CD14-positive monocyte (primary cell): Measurements from ENCODE around the gene SAMHD1. TPM values are rescaled to one million over a fixed set of nuclear protein-coding genes. Genes with fewer than 3 reads are reported as not detected.

Source experiments
- DNase-seq, 3 donors: peaks; one replicate each; pipeline ENCODE4 v3.0.0-alpha.2; 2011 to 2022
- H2AFZ ChIP-seq: 2 replicates; pipeline ENCODE4 v1.6.0; 2012; ENCODE audit warnings: mild to moderate bottlenecking, low read depth, low read length, inconsistent platforms; ENCODE audit not compliant: insufficient read depth, poor library complexity, severe bottlenecking
- H3K27ac ChIP-seq, 2 donors: 1 replicate in 1 of 2; 2 replicates in 1 of 2; pipeline ENCODE4 v1.5.1; 2012 to 2013; ENCODE audit warnings: low read length in 2 of 2, control low read depth in 1 of 2, inconsistent platforms in 1 of 2, low read depth in 1 of 2, mild to moderate bottlenecking in 1 of 2
- H3K27me3 ChIP-seq, 2 donors: one replicate each; pipeline versions ENCODE4 v1.6.0 to v1.6.1; 2011 to 2013; ENCODE audit warnings: low read length in 2 of 2; ENCODE audit not compliant: control insufficient read depth in 2 of 2, insufficient read depth in 2 of 2
- H3K36me3 ChIP-seq, 2 donors: replicated peaks in 1 of 2; 1 replicate in 1 of 2; 2 replicates in 1 of 2; pipeline versions ENCODE4 v1.5.1 to v1.6.1; 2012 to 2013; ENCODE audit warnings: low read length in 2 of 2, control low read depth in 1 of 2, inconsistent platforms in 1 of 2, mild to moderate bottlenecking in 1 of 2; ENCODE audit not compliant: insufficient read depth in 2 of 2, control insufficient read depth in 1 of 2
- H3K4me1 ChIP-seq, 2 donors: 1 replicate in 1 of 2; 2 replicates in 1 of 2; pipeline versions ENCODE4 v1.5.1 to v1.6.1; 2012 to 2013; ENCODE audit warnings: low read length in 2 of 2, control low read depth in 1 of 2, inconsistent platforms in 1 of 2, mild to moderate bottlenecking in 1 of 2, moderate library complexity in 1 of 2; ENCODE audit not compliant: insufficient read depth in 2 of 2, control insufficient read depth in 1 of 2
- H3K4me2 ChIP-seq: replicated peaks from 2 replicates; pipeline ENCODE3; 2012; ENCODE audit warnings: low read length, moderate library complexity, mild to moderate bottlenecking; ENCODE audit not compliant: poor library complexity, severe bottlenecking; ENCODE audit errors: extremely low read depth
- H3K4me3 ChIP-seq, 3 experiments: fragments of 200-600 bp in 1 of 3; sonication (generic) in 1 of 3; replicated peaks in 1 of 3; 1 replicate in 2 of 3; 2 replicates in 1 of 3; pipeline ENCODE4 v1.5.1; 2011 to 2013; ENCODE audit warnings: low read length in 3 of 3, mild to moderate bottlenecking in 3 of 3, control low read depth in 2 of 3, low read depth in 2 of 3, inconsistent platforms in 1 of 3, moderate library complexity in 1 of 3
- H3K79me2 ChIP-seq: 2 replicates; pipeline ENCODE4 v1.6.0; 2012; ENCODE audit warnings: mild to moderate bottlenecking, control low read depth, inconsistent platforms, low read length, moderate library complexity; ENCODE audit not compliant: insufficient read depth
- H3K9ac ChIP-seq: 2 replicates; pipeline ENCODE4 v1.6.0; 2017; ENCODE audit warnings: low read length, mild to moderate bottlenecking; ENCODE audit not compliant: insufficient read depth, poor library complexity, severe bottlenecking
- H3K9me3 ChIP-seq, 2 donors: replicated peaks in 1 of 2; 1 replicate in 1 of 2; 2 replicates in 1 of 2; pipeline versions ENCODE4 v1.5.1 to v1.6.1; 2012 to 2013; ENCODE audit warnings: low read length in 2 of 2, control low read depth in 1 of 2; ENCODE audit not compliant: control insufficient read depth in 1 of 2, insufficient read depth in 1 of 2
- H4K20me1 ChIP-seq: 2 replicates; pipeline ENCODE4 v1.6.0; 2012; ENCODE audit warnings: mild to moderate bottlenecking, low read length, control low read depth, moderate library complexity; ENCODE audit not compliant: insufficient read depth
- H3K27ac Mint-ChIP-seq, 7 donors: one replicate each; pipeline ENCODE4 v1.8.0; 2020; ENCODE audit warnings: mild to moderate bottlenecking in 7 of 7, mixed read lengths in 7 of 7, moderate library complexity in 6 of 7, inconsistent platforms in 2 of 7
- H3K27me3 Mint-ChIP-seq, 3 donors: one replicate each; pipeline ENCODE4 v1.8.0; 2021 to 2022; ENCODE audit warnings: low read depth in 3 of 3, mild to moderate bottlenecking in 3 of 3, mixed read lengths in 3 of 3, moderate library complexity in 3 of 3, inconsistent platforms in 1 of 3
- H3K36me3 Mint-ChIP-seq, 2 donors: one replicate each; pipeline ENCODE4 v1.8.0; 2020; ENCODE audit warnings: mixed read lengths in 2 of 2, inconsistent platforms in 1 of 2, mild to moderate bottlenecking in 1 of 2
- H3K4me1 Mint-ChIP-seq: one replicate; pipeline ENCODE4 v1.8.0; 2020; ENCODE audit warnings: mild to moderate bottlenecking, mixed read lengths
- H3K4me3 Mint-ChIP-seq, 2 donors: one replicate each; pipeline ENCODE4 v1.8.0; 2020; ENCODE audit warnings: mild to moderate bottlenecking in 2 of 2, mixed read lengths in 2 of 2, moderate library complexity in 1 of 2
- H3K9me3 Mint-ChIP-seq, 7 donors: one replicate each; pipeline ENCODE4 v1.8.0; 2020 to 2022; ENCODE audit warnings: mixed read lengths in 7 of 7, mild to moderate bottlenecking in 6 of 7, moderate library complexity in 6 of 7, inconsistent platforms in 2 of 7
- CTCF ChIP-seq: fragments of 200-600 bp; IDR thresholded peaks from one replicate; pipeline ENCODE4 v1.8.0; 2022; ENCODE audit warnings: antibody characterized with exemption, mild to moderate bottlenecking
- WGBS: methylation state at CpG from one replicate; pipeline ENCODE4 v1.1.5; 2013; ENCODE audit warnings: missing lambda C conversion rate; ENCODE audit not compliant: insufficient coverage; 5-methylcytosine and 5-hydroxymethylcytosine counted together
- intact Hi-C, 2 donors: fragments of 100-400 bp; cut with micrococcal nuclease; formaldehyde crosslinking; loops; one replicate each; pipeline versions ENCODE4 v1.15.0 to v1.15.1; 2023
- polyA plus RNA-seq, 3 donors: library from polyadenylated mRNA; depleted of rRNA in 1 of 3; unstranded in 2 of 3; stranded (reverse) in 1 of 3; fragments of 300-500 nt in 2 of 3; fragments of >200 nt in 1 of 3; fragmentation: Illumina TruSeq in 2 of 3; gene quantifications; 1 replicate in 2 of 3; 2 replicates in 1 of 3; pipeline ENCODE4 v1.2.3, GENCODE V29; 2012 to 2021

Gene SAMHD1
- polyA plus RNA-seq, 3 donors, result 232 to 796 (median 590) TPM

- intact Hi-C loops, result no loop called here
- Mint-ChIP-seq H3K36me3 (peaks cover 59 to 73% of the 10 kb centered on the region in 2 donors), H3K4me3 (no peak overlapping the region), H3K9me3 (no peaks in the 10 kb centered on the region), H3K27me3 (no peaks in the 10 kb centered on the region), H3K27ac (peak overlapping the region in 4 of 7 donors; percentile 25 to 52 (median 33)), H3K4me1 (peaks cover 14% of the 10 kb centered on the region)
- Histone ChIP-seq H3K4me1 (peaks cover 0 to 4% of the 10 kb centered on the region in 2 donors), H3K9ac (no peak overlapping the region), H3K36me3 (peaks cover 73 to 74% of the 10 kb centered on the region in 2 donors), H3K79me2 (peaks cover 14% of the 10 kb centered on the region), H4K20me1 (peaks cover 98% of the 10 kb centered on the region), H2AFZ (no peak overlapping the region), H3K27ac (peak overlapping the region; percentile 27 to 58), H3K27me3 (no peaks in the 10 kb centered on the region), H3K4me2 (no peak overlapping the region), H3K4me3 (no peak overlapping the region), H3K9me3 (no peaks in the 10 kb centered on the region)
- DNase-seq, result no peak
- no peak for TF ChIP-seq CTCF
- WGBS, result 97% methylated on average over 3 of the region's 4 CpGs
Measured at GRCh38 chr20:36891211-36891610, 60.3 kb downstream of the SAMHD1 start.

- H3K27me3 Mint-ChIP-seq, result no peaks in the 10 kb centered on the region
- Histone ChIP-seq H3K4me2 (no peak overlapping the region), H3K79me2 (peaks cover 11% of the 10 kb centered on the region), H3K4me3 (no peak overlapping the region), H3K9me3 (no peaks in the 10 kb centered on the region), H3K27ac (peak overlapping the region in 1 of 2 donors; percentile 58), H2AFZ (no peak overlapping the region), H4K20me1 (peaks cover 94% of the 10 kb centered on the region), H3K27me3 (no peaks in the 10 kb centered on the region), H3K9ac (no peak overlapping the region), H3K36me3 (peaks cover 67% of the 10 kb centered on the region in 2 donors), H3K4me1 (peaks cover 0 to 4% of the 10 kb centered on the region in 2 donors)
- no peaks in the 10 kb centered on the region for H3K9me3 Mint-ChIP-seq
- intact Hi-C loops, result no loop called here
- H3K27ac Mint-ChIP-seq, result peak overlapping the region in 4 of 7 donors; percentile 12 to 85 (median 41)
- peaks cover 17% of the 10 kb centered on the region for H3K4me1 Mint-ChIP-seq
- no peak overlapping the region for H3K4me3 Mint-ChIP-seq
- no peak for TF ChIP-seq CTCF
- peaks cover 56 to 67% of the 10 kb centered on the region in 2 donors for H3K36me3 Mint-ChIP-seq
- no peak for DNase-seq
- WGBS, result 85% methylated on average over 5 of the region's 9 CpGs
Measured at GRCh38 chr20:36890586-36890985, 60.9 kb downstream of the SAMHD1 start.
